Measurements from ENCODE around the gene TNNT2. TPM values are rescaled to one million over a fixed set of nuclear protein-coding genes. Genes with fewer than 3 reads are reported as not detected.

TNNT2 gene
- total RNA-seq, 1 donor from 2014 or later = not detected

GRCh38 chr1:201329801-201330200 is 47.7 kb downstream of the TNNT2 start:
- Mint-ChIP-seq H3K9me3 (no peaks in the 10 kb centered on the region), H3K27ac (no peak overlapping the region), H3K27me3 (ENCODE audit: low read depth) (peaks cover 6% of the 10 kb centered on the region), H3K4me3 (ENCODE audit: low read depth) (no peak overlapping the region), H3K4me1 (ENCODE audit: low read depth) (no peaks in the 10 kb centered on the region), H3K36me3 (ENCODE audit: low read depth) (no peaks in the 10 kb centered on the region)
- DNase-seq (ENCODE audit: low spot score) = no peak
- intact Hi-C loops (cut with micrococcal nuclease) = no loop called here

GRCh38 chr1:201329286-201329685 is 48.2 kb downstream of the TNNT2 start:
- Mint-ChIP-seq H3K27me3 (ENCODE audit: low read depth) (peaks cover 6% of the 10 kb centered on the region), H3K36me3 (ENCODE audit: low read depth) (no peaks in the 10 kb centered on the region), H3K27ac (no peak overlapping the region), H3K9me3 (no peaks in the 10 kb centered on the region), H3K4me3 (ENCODE audit: low read depth) (no peak overlapping the region), H3K4me1 (ENCODE audit: low read depth) (no peaks in the 10 kb centered on the region)
- intact Hi-C loops (cut with micrococcal nuclease) = no loop called here
- no peak for DNase-seq (ENCODE audit: low spot score)

- intact Hi-C loops (cut with micrococcal nuclease) = no loop called here
- Mint-ChIP-seq H3K36me3 (ENCODE audit: low read depth) (no peaks in the 10 kb centered on the region), H3K9me3 (no peaks in the 10 kb centered on the region), H3K27ac (no peak overlapping the region), H3K4me1 (ENCODE audit: low read depth) (no peaks in the 10 kb centered on the region), H3K4me3 (ENCODE audit: low read depth) (no peak overlapping the region), H3K27me3 (ENCODE audit: low read depth) (peaks cover 6% of the 10 kb centered on the region)
- no peak for DNase-seq (ENCODE audit: low spot score)
Measured at GRCh38 chr1:201328576-201328975, 48.9 kb downstream of the TNNT2 start.

- no peak overlapping the region for H3K27ac Mint-ChIP-seq
- no peaks in the 10 kb centered on the region for H3K4me1 Mint-ChIP-seq (ENCODE audit: low read depth)
Measured at GRCh38 chr1:201327687-201328240, 49.7 kb downstream of the TNNT2 start.

GRCh38 chr1:201326710-201327109 is 50.8 kb downstream of the TNNT2 start:
- H3K36me3 Mint-ChIP-seq (ENCODE audit: low read depth) = no peaks in the 10 kb centered on the region
- no peak overlapping the region for H3K4me3 Mint-ChIP-seq (ENCODE audit: low read depth)
- intact Hi-C loops (cut with micrococcal nuclease) = no loop called here
- H3K27me3 Mint-ChIP-seq (ENCODE audit: low read depth) = peaks cover 6% of the 10 kb centered on the region
- no peaks in the 10 kb centered on the region for H3K4me1 Mint-ChIP-seq (ENCODE audit: low read depth)
- no peaks in the 10 kb centered on the region for H3K9me3 Mint-ChIP-seq
- DNase-seq (ENCODE audit: low spot score) = no peak
- no peak overlapping the region for H3K27ac Mint-ChIP-seq

More at GRCh38 chr1:201327687-201328240, 49.7 kb downstream of the TNNT2 start:
- no peak for DNase-seq (ENCODE audit: low spot score)
- Mint-ChIP-seq H3K4me3 (ENCODE audit: low read depth) (no peak overlapping the region), H3K9me3 (no peaks in the 10 kb centered on the region), H3K27me3 (ENCODE audit: low read depth) (peaks cover 6% of the 10 kb centered on the region), H3K36me3 (ENCODE audit: low read depth) (no peaks in the 10 kb centered on the region)
- intact Hi-C loops (cut with micrococcal nuclease) = no loop called here

- Mint-ChIP-seq H3K4me1 (ENCODE audit: low read depth) (no peaks in the 10 kb centered on the region), H3K27ac (no peak overlapping the region), H3K4me3 (ENCODE audit: low read depth) (no peak overlapping the region), H3K36me3 (ENCODE audit: low read depth) (no peaks in the 10 kb centered on the region), H3K9me3 (no peaks in the 10 kb centered on the region), H3K27me3 (ENCODE audit: low read depth) (peaks cover 6% of the 10 kb centered on the region)
- DNase-seq (ENCODE audit: low spot score) = no peak
- intact Hi-C loops (cut with micrococcal nuclease) = no loop called here
Measured at GRCh38 chr1:201325678-201326060, 51.8 kb downstream of the TNNT2 start.

GRCh38 chr1:201324821-201325677 is 52.4 kb downstream of the TNNT2 start:
- H3K27ac Mint-ChIP-seq = no peak overlapping the region
- no peaks in the 10 kb centered on the region for H3K4me1 Mint-ChIP-seq (ENCODE audit: low read depth)
- H3K9me3 Mint-ChIP-seq = no peaks in the 10 kb centered on the region
- intact Hi-C loops (cut with micrococcal nuclease) = no loop called here
- H3K27me3 Mint-ChIP-seq (ENCODE audit: low read depth) = peaks cover 6% of the 10 kb centered on the region
- no peak overlapping the region for H3K4me3 Mint-ChIP-seq (ENCODE audit: low read depth)
- H3K36me3 Mint-ChIP-seq (ENCODE audit: low read depth) = no peaks in the 10 kb centered on the region
- DNase-seq (ENCODE audit: low spot score) = no peak

GRCh38 chr1:201324306-201324705 is 53.2 kb downstream of the TNNT2 start:
- Mint-ChIP-seq H3K27ac (no peak overlapping the region), H3K36me3 (ENCODE audit: low read depth) (no peaks in the 10 kb centered on the region), H3K4me1 (ENCODE audit: low read depth) (no peaks in the 10 kb centered on the region), H3K4me3 (ENCODE audit: low read depth) (no peak overlapping the region), H3K27me3 (ENCODE audit: low read depth) (peaks cover 6% of the 10 kb centered on the region), H3K9me3 (no peaks in the 10 kb centered on the region)
- DNase-seq (ENCODE audit: low spot score) = no peak
- intact Hi-C loops (cut with micrococcal nuclease) = no loop called here

- Mint-ChIP-seq H3K27me3 (ENCODE audit: low read depth) (peaks cover 6% of the 10 kb centered on the region), H3K27ac (no peak overlapping the region), H3K36me3 (ENCODE audit: low read depth) (no peaks in the 10 kb centered on the region), H3K4me3 (ENCODE audit: low read depth) (no peak overlapping the region), H3K4me1 (ENCODE audit: low read depth) (no peaks in the 10 kb centered on the region), H3K9me3 (no peaks in the 10 kb centered on the region)
- intact Hi-C loops (cut with micrococcal nuclease) = no loop called here
- DNase-seq (ENCODE audit: low spot score) = no peak
Measured at GRCh38 chr1:201322653-201323510, 54.6 kb downstream of the TNNT2 start.

- no peak for DNase-seq (ENCODE audit: low spot score)
- Mint-ChIP-seq H3K9me3 (no peaks in the 10 kb centered on the region), H3K27me3 (ENCODE audit: low read depth) (peaks cover 4% of the 10 kb centered on the region), H3K27ac (no peak overlapping the region), H3K4me1 (ENCODE audit: low read depth) (no peaks in the 10 kb centered on the region), H3K4me3 (ENCODE audit: low read depth) (no peak overlapping the region), H3K36me3 (ENCODE audit: low read depth) (no peaks in the 10 kb centered on the region)
- intact Hi-C loops (cut with micrococcal nuclease) = no loop called here
Measured at GRCh38 chr1:201321826-201322390, 55.6 kb downstream of the TNNT2 start.

GRCh38 chr1:201320168-201320788 is 57.2 kb downstream of the TNNT2 start:
- H3K27me3 Mint-ChIP-seq (ENCODE audit: low read depth) = no peaks in the 10 kb centered on the region
- no peaks in the 10 kb centered on the region for H3K9me3 Mint-ChIP-seq
- intact Hi-C loops (cut with micrococcal nuclease) = no loop called here
- DNase-seq (ENCODE audit: low spot score) = no peak
- no peaks in the 10 kb centered on the region for H3K4me1 Mint-ChIP-seq (ENCODE audit: low read depth)
- no peaks in the 10 kb centered on the region for H3K36me3 Mint-ChIP-seq (ENCODE audit: low read depth)
- H3K27ac Mint-ChIP-seq = no peak overlapping the region
- no peak overlapping the region for H3K4me3 Mint-ChIP-seq (ENCODE audit: low read depth)

GRCh38 chr1:201319631-201320030 is 57.8 kb downstream of the TNNT2 start:
- Mint-ChIP-seq H3K4me3 (ENCODE audit: low read depth) (no peak overlapping the region), H3K36me3 (ENCODE audit: low read depth) (no peaks in the 10 kb centered on the region), H3K4me1 (ENCODE audit: low read depth) (no peaks in the 10 kb centered on the region), H3K9me3 (no peaks in the 10 kb centered on the region), H3K27ac (no peak overlapping the region), H3K27me3 (ENCODE audit: low read depth) (no peaks in the 10 kb centered on the region)
- DNase-seq (ENCODE audit: low spot score) = no peak
- intact Hi-C loops (cut with micrococcal nuclease) = no loop called here

Measured in activated T-helper 2 cell treated with anti-CD3 and anti-CD28 coated beads, Interferon-gamma antibody, Interleukin-2, Interleukin-4, amounts not matched to agents 10 μg/mL and 5 μg/mL and 100 μg/mL, durations not matched to agents 14 hours and 24 hours and 36 hours (primary cell).